PC-9 (cell line): Measurements from ENCODE around the gene STEAP1B.

Experiments
- EZH2 ChIP-seq: fragments of 200-600 bp; sonication (generic); IDR thresholded peaks from 2 replicates; pipeline ENCODE4 v1.8.0; 2017; ENCODE audit warnings: antibody characterized with exemption, low read depth
- TF ChIP-seq, protein P1 (sequence below): fragments of 200-600 bp; sonication (generic); conservative IDR thresholded peaks from 2 replicates; pipeline ENCODE4 v1.6.1; 2017; ENCODE audit warnings: mixed run types, antibody characterized with exemption, mild to moderate bottlenecking, moderate library complexity

DNA sequence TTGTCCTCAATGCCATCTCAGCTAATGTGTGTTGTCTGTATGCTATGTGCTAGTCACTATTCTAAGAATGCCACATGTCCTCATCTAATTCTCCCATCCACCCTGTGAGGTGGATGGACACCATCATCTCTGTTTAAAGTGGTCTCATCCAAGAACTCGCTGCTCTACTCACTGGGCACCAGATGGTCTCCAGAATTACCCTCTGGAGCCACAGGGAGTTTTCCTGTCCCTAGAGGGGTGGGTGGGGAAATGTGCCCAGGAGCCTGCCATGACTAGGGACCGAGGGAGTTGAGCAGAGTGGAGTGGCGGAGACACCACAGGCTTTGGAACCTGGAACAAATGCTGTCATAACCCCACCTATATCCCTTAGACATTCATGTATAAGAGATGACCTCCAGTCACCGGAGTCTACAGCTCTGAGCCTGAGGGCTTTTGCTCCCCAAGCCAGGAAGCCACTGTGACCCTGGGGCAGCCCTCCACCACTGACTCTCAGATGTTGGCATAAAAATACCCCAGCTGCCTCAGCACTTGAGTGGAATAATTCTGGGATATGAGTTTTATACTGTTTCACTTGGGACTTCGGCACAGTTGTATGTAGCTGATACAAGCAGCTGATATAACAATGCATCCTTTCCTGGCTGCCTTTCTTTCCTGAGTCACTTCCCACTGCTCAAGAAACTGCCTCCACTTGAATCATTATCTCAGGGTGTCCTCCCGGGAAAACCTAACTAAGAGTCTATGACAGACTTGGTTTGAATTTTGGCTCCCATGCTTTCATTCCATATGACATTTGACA lies 81.5 kb downstream of the STEAP1B start:
- TF ChIP-seq, protein P1, sequence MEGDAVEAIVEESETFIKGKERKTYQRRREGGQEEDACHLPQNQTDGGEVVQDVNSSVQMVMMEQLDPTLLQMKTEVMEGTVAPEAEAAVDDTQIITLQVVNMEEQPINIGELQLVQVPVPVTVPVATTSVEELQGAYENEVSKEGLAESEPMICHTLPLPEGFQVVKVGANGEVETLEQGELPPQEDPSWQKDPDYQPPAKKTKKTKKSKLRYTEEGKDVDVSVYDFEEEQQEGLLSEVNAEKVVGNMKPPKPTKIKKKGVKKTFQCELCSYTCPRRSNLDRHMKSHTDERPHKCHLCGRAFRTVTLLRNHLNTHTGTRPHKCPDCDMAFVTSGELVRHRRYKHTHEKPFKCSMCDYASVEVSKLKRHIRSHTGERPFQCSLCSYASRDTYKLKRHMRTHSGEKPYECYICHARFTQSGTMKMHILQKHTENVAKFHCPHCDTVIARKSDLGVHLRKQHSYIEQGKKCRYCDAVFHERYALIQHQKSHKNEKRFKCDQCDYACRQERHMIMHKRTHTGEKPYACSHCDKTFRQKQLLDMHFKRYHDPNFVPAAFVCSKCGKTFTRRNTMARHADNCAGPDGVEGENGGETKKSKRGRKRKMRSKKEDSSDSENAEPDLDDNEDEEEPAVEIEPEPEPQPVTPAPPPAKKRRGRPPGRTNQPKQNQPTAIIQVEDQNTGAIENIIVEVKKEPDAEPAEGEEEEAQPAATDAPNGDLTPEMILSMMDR, result no peak
- TF ChIP-seq EZH2, result no peak
